Esophagus squamous epithelium (tissue), 5 donors: ENCODE measurements around the gene VPS50. TPM values are rescaled to one million over a fixed set of nuclear protein-coding genes. Genes with fewer than 3 reads are reported as not detected.

Experiments used
- DNase-seq: peaks from one replicate; lab custom pipeline; 2025; lab: John Stamatoyannopoulos, UW
- H3K27ac ChIP-seq, 4 donors: fragments of 200-600 bp; sonication (generic); one replicate each; pipeline ENCODE4 v1.5.1; 2016 to 2019; ENCODE audit warnings: mild to moderate bottlenecking in 1 of 4
- H3K27me3 ChIP-seq, 4 donors: fragments of 200-600 bp; sonication (generic); 1 replicate in 3 of 4; 2 replicates in 1 of 4; pipeline versions ENCODE4 v1.5.1 to v1.6.0; 2017 to 2021; ENCODE audit warnings: antibody characterized with exemption in 1 of 4
- H3K36me3 ChIP-seq, 3 donors: fragments of 200-600 bp; sonication (generic); one replicate each; pipeline ENCODE4 v1.5.1; 2016 to 2019
- H3K4me1 ChIP-seq, 3 donors: fragments of 200-600 bp; sonication (generic); one replicate each; pipeline ENCODE4 v1.5.1; 2017 to 2019
- H3K4me3 ChIP-seq, 4 donors: fragments of 200-600 bp; sonication (generic); 1 replicate in 3 of 4; 2 replicates in 1 of 4; pipeline ENCODE4 v1.5.1; 2016 to 2019; ENCODE audit warnings: mild to moderate bottlenecking in 2 of 4, moderate library complexity in 1 of 4
- H3K9me3 ChIP-seq, 3 donors: fragments of 200-600 bp; sonication (generic); one replicate each; pipeline ENCODE4 v1.5.1; 2016 to 2019
- CTCF ChIP-seq, 6 experiments: fragments of 450-650 bp in 4 of 6; fragments of 200-600 bp in 2 of 6; sonication (generic) in 2 of 6; IDR thresholded peaks; one replicate each; pipeline ENCODE4 v1.5.1; 2016 to 2019; ENCODE audit warnings: antibody characterized with exemption in 6 of 6, mild to moderate bottlenecking in 4 of 6, moderate library complexity in 4 of 6
- POLR2A ChIP-seq, 4 donors: fragments of 450-650 bp; IDR thresholded peaks; one replicate each; pipeline ENCODE4 v1.6.1; 2017; ENCODE audit warnings: antibody characterized with exemption in 4 of 4, mild to moderate bottlenecking in 4 of 4, moderate library complexity in 3 of 4
- WGBS, 2 donors: methylation state at CpG; one replicate each; pipeline ENCODE4 v1.1.5; 2018; 5-methylcytosine and 5-hydroxymethylcytosine counted together
- intact Hi-C: fragments of 100-400 bp; cut with DNase I; formaldehyde crosslinking; loops from one replicate; pipeline ENCODE4 v1.15.0; 2022
- total RNA-seq, 4 donors: library from RNA; depleted of rRNA; stranded (reverse); fragments of >200 nt; gene quantifications; one replicate each; pipeline ENCODE4 v1.1.0, GENCODE V29; 2016
- donor health status: DM: yes; HTN: yes; CAD: no.

Gene VPS50
- total RNA-seq, 4 donors from 2014 or later, result 14.1 to 32.5 (median 28.1) TPM

GRCh38 chr7:93196336-93196735 lies 35.8 kb upstream of the VPS50 start:
- H3K9me3 ChIP-seq, result no peaks in the 10 kb centered on the region
- DNase-seq, result no peak
- H3K4me3 ChIP-seq, result no peak overlapping the region
- no peak for TF ChIP-seq CTCF (IDR thresholded peaks at IDR 0.05)
- H3K27me3 ChIP-seq, result peaks cover 0 to 7% (median 0%) of the 10 kb centered on the region in 4 donors
- no peak overlapping the region for H3K27ac ChIP-seq
- no peaks in the 10 kb centered on the region for H3K36me3 ChIP-seq
- 71 to 76% methylated on average over 2 of the region's 2 CpGs for WGBS, 2 donors
- H3K4me1 ChIP-seq, result no peaks in the 10 kb centered on the region
- intact Hi-C loops, result no loop called here

DNA sequence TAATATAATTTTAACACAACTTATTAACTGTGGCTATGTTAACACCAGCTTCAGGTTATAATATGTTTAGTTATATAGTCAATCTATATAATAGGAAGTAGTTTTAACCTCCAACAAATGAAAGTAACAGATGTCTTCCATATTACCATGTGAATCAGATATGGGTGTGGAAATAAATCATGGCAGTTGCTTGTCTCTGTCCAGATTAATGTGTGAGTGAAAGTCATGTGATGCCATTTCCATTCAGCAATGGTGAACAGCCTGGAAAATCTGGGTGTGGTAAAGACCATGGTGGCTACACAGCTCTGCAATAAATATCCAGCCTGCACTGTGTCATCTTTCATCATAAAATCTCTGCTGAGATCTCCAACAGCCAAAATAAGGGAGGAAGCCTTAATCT lies 33.7 kb upstream of the VPS50 start:
- intact Hi-C loops, result no loop called here
- DNase-seq, result no peak
- no peak overlapping the region for H3K27ac ChIP-seq
- no peaks in the 10 kb centered on the region for H3K27me3 ChIP-seq
- no peaks in the 10 kb centered on the region for H3K9me3 ChIP-seq
- TF ChIP-seq POLR2A (IDR thresholded peaks at IDR 0.05) (no peak), CTCF (IDR thresholded peaks at IDR 0.05) (no peak)
- H3K4me3 ChIP-seq, result no peak overlapping the region
- H3K4me1 ChIP-seq, result no peaks in the 10 kb centered on the region
- no peaks in the 10 kb centered on the region for H3K36me3 ChIP-seq

DNA sequence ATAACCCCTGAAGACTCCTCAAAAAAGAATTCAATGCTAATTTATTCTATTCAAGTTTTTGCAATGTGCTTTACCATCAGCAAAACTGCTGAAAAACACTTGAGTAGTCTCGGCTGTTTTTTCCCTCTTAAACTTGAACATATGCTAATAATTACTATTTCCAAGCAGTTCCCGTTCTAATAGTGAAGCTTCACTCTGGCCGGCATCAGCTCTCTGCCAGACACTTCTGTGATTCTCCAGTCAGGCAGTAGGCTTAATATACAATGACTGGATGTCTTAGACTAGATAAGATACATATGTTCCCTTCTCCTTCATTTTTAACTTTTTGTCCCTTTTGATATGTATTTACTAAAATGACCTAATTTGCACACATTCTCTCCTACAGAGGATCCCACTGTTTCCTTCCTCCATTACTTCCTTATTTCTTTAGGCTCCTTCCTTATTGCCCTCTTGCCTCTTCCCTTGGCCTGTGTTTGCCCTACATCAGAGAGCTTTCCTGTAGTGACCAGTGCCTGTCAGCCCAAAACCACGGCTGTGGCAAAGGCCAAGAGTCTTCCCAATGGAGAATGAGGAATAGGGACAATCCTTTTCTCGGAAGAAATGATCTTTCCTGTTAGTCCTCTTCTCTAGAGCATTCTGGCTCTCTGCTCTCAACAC lies 29.4 kb upstream of the VPS50 start:
- H3K4me3 ChIP-seq, result no peak overlapping the region
- TF ChIP-seq POLR2A (IDR thresholded peaks at IDR 0.05), result no peak
- TF ChIP-seq CTCF (IDR thresholded peaks at IDR 0.05), result no peak
- intact Hi-C loops, result no loop called here
- WGBS, 2 donors, result 52 to 66% methylated on average over 5 of the region's 5 CpGs
- DNase-seq, result no peak
- H3K36me3 ChIP-seq, result no peaks in the 10 kb centered on the region
- no peaks in the 10 kb centered on the region for H3K9me3 ChIP-seq
- H3K27ac ChIP-seq, result no peak overlapping the region
- H3K27me3 ChIP-seq, result no peaks in the 10 kb centered on the region
- no peaks in the 10 kb centered on the region for H3K4me1 ChIP-seq

GRCh38 chr7:93203496-93203895 lies 28.7 kb upstream of the VPS50 start:
- intact Hi-C loops, result no loop called here
- no peak overlapping the region for H3K27ac ChIP-seq
- no peaks in the 10 kb centered on the region for H3K27me3 ChIP-seq
- no peak for DNase-seq
- H3K9me3 ChIP-seq, result no peaks in the 10 kb centered on the region
- no peak overlapping the region for H3K4me3 ChIP-seq
- TF ChIP-seq POLR2A (IDR thresholded peaks at IDR 0.05) (no peak), CTCF (IDR thresholded peaks at IDR 0.05) (no peak)
- no peaks in the 10 kb centered on the region for H3K36me3 ChIP-seq
- 60 to 63% methylated on average over 1 to 3 of the region's 3 CpGs for WGBS, 2 donors
- H3K4me1 ChIP-seq, result no peaks in the 10 kb centered on the region

GRCh38 chr7:93205046-93205445 lies 27.1 kb upstream of the VPS50 start:
- Histone ChIP-seq H3K9me3 (no peaks in the 10 kb centered on the region), H3K4me1 (no peaks in the 10 kb centered on the region), H3K4me3 (no peak overlapping the region), H3K27me3 (no peaks in the 10 kb centered on the region), H3K36me3 (no peaks in the 10 kb centered on the region), H3K27ac (no peak overlapping the region)
- TF ChIP-seq CTCF (IDR thresholded peaks at IDR 0.05) (no peak), POLR2A (IDR thresholded peaks at IDR 0.05) (no peak)
- WGBS, 2 donors, result 50 to 53% methylated on average over 2 of the region's 2 CpGs
- intact Hi-C loops, result no loop called here
- DNase-seq, result no peak
